GM19193 (cell line): Measurements from ENCODE around the gene CDS2.

Experiments
- POLR2A ChIP-seq: IDR thresholded peaks from 4 replicates; pipeline ENCODE4 v1.6.1; 2011; ENCODE audit not compliant: insufficient read depth, insufficient read length; ENCODE audit errors: extremely low read depth

CDS2 gene

GRCh38 chr20:5126512-5127203 lies at the start of gene CDS2:
Gene CDS2 (plus strand): TSS chr20:5127008. CDS start chr20:5127093, 85 bp downstream.
- TF ChIP-seq POLR2A: peak; percentile 60

DNA sequence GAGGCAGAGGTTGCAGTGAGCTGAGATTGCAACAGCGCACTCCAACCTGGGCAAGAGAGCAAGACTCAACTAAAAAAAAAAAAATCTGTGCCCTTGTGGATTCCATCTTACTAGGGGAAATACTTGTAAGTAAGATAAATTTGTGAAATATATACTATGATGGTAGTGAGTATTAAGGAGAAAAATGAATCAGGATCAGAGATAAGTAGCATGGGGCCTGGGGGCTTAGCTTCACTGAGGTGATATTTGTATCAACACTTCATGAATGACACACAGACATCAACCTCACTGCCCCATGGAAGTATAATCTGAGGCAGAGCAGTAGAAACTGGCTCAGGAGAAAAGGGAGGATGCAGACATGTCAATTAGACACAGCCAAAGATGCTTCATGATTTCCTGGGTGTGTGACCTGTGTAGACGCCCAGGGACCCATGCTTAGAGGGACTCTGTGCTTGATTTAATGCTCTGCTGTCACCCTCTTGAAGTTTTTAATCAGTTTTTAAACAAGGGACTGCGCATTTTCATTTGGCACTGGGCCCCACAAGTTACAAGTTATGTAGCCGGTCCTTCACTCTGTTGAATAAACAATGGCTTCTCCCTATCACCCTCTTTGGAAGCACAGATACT lies 48.9 kb upstream of the CDS2 start:
- no peak for TF ChIP-seq POLR2A

- TF ChIP-seq POLR2A: no peak
Measured at GRCh38 chr20:5078399-5078958, 48.3 kb upstream of the CDS2 start.

DNA sequence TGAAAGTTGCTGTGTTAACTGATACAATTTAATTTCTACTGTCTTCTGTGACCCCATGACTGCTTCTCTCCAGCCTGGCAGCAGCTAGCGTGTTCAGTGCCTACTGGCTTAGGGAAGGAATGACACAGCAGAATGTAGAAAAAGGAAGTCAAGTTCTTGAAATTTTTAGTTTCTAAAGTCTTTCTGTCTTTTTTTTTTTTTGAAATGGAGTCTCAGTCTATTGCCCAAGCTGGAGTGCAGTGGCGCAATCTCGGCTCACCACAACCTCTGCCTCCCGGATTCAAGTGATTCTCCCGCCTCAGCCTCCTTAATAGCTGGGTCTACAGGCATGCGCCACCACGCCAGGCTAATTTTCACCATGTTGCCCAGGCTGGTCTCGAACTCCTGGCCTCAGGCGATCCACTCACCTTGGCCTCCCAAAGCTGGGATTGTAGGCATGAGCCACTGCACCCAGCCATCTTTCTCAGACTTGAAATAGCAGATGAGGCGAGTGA lies 46.4 kb upstream of the CDS2 start:
- TF ChIP-seq POLR2A: no peak

GRCh38 chr20:5085380-5085779 lies 41.4 kb upstream of the CDS2 start:
- no peak for TF ChIP-seq POLR2A

DNA sequence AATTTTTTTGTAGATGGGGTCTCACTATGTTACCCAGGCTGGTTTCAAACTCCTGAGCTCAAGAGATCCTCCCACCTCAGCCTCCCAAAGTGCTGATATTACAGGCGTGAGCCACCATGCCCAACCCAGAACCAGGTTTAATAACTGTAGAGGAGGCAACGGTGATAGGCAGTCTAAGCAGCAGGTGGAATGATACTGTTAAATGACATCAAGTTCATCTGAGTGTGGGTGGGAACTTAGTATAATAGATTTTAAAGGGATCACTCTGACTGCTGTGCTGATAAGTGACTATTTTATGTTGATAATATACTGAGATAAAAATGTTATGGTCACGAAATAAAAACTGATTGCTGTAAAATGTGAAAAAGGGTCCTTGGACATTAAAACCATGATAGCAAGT lies 38.1 kb upstream of the CDS2 start:
- TF ChIP-seq POLR2A: no peak

DNA sequence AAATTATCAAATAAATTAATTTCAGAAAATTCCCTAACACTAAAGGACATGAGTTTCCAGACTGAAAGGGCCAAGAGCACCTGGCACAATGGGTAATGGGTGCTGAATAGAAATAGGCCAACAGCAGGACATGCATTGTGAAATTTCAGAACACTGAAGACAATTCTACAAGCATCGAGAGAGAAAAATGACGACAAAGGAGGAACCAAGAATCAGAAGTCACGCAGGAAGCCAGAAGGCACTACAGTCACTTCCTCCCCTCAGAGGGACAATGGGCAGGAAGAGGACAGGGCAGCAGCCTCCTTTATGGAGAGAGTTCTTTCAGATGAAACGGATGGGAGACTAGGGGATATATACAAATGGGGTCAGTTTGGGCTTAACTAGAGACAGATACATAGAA lies 36.6 kb upstream of the CDS2 start:
- no peak for TF ChIP-seq POLR2A

- TF ChIP-seq POLR2A: no peak
Measured at GRCh38 chr20:5091902-5092301, 34.9 kb upstream of the CDS2 start.

- no peak for TF ChIP-seq POLR2A
Measured at GRCh38 chr20:5092765-5093339, 34.0 kb upstream of the CDS2 start.

- no peak for TF ChIP-seq POLR2A
Measured at GRCh38 chr20:5095454-5095853, 31.4 kb upstream of the CDS2 start.

GRCh38 chr20:5095931-5096330 lies 30.9 kb upstream of the CDS2 start:
- TF ChIP-seq POLR2A: no peak

DNA sequence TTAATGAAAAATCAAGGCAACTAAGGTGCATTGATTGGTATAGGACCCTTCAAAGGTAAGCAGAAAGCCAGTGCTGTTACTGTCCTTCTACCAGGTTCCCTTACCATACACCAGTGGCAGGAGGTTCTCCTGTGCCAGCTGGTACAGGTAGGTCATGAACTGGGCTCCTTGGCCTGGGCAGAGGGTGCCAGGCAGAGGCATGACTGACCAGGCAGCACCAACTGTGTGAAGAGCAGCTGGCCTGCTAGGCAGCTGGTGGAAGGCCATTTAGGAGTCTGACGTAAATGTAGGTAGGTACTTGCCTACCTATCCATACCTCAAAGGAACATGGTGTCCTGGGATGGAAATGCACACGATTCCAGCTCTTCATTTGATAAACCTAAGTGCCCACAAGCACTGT lies 30.3 kb upstream of the CDS2 start:
- TF ChIP-seq POLR2A: no peak

GRCh38 chr20:5100684-5101347 lies 26.0 kb upstream of the CDS2 start:
- TF ChIP-seq POLR2A: no peak

- TF ChIP-seq POLR2A: no peak
Measured at GRCh38 chr20:5104479-5104878, 22.3 kb upstream of the CDS2 start.

DNA sequence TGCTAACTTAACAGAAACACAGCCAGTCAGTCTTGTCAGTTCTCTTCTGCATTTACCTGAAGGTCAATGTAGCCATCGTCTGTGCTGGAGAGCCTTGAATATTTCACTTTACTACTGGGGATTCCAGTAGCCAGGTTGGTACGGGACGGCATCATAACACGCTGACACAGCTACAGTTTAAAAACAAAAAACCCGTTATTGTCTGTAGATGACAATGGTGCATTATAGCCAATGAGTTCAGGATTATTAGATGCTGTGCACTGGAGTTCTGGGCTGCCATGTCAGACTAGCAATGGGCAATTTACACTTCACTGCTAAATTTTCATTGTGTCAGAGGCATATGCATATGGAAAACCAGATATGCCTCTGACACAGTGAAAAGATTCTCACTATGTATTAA lies 17.5 kb upstream of the CDS2 start:
- TF ChIP-seq POLR2A: no peak
